ENCODE measurements around the gene BASP1. TPM values are rescaled to one million over a fixed set of nuclear protein-coding genes. Genes with fewer than 3 reads are reported as not detected.
"Not testable (repeated sequence)": the region's sequence is repeated elsewhere in the genome, so short reads cannot be mapped to it uniquely, and the experiment has no call there.

BASP1 gene
- total RNA-seq, 1 experiment from 2014 or later: 124 TPM

- DNase-seq (ENCODE audit: low read depth): no peak
Observed at GRCh38 chr5:17255471-17256021, 38.1 kb downstream of the BASP1 start.

DNA sequence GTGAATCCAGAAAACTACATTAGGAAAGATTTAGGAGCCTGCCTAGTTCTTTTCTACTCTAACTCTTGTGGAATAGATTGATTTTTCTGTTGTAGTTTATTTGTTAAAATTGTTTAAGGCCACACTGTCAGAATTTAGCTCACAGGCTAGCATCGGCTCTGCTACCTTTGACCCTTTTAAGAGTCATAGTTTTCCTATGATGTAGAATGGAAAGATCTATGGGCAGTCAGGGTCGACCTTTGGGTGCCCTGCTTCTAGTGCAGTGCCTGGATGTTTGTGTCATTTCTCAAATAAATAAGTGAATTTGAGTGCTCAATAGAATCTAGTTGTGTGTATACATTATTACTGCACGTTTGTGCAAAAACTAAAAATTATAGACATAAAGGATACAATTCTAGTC lies 38.7 kb downstream of the BASP1 start:
- DNase-seq (ENCODE audit: low read depth): no peak

GRCh38 chr5:17256839-17257238 lies 39.4 kb downstream of the BASP1 start:
- no peak for DNase-seq (ENCODE audit: low read depth)

GRCh38 chr5:17257705-17258273 lies 40.4 kb downstream of the BASP1 start:
- DNase-seq (ENCODE audit: low read depth): no peak

DNA sequence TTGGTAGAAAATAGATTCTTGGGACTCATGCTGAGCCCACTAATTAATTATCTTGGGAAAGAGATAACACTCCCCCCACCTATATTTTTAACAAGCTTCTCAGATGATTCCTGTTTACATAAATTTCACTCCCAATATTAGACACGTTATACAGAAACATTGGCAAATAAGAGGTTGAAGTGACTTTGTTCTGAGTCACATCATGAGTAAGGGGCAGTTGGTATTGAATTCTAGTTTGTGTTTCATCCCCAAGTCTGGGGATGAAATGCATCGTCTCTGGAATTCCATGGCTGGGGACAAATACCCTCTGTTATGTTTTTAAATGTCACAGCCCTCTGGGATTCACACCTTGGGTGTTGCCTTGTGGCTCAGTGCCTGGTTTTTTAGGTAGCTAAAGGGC lies 41.0 kb downstream of the BASP1 start:
- no peak for DNase-seq (ENCODE audit: low read depth)

DNA sequence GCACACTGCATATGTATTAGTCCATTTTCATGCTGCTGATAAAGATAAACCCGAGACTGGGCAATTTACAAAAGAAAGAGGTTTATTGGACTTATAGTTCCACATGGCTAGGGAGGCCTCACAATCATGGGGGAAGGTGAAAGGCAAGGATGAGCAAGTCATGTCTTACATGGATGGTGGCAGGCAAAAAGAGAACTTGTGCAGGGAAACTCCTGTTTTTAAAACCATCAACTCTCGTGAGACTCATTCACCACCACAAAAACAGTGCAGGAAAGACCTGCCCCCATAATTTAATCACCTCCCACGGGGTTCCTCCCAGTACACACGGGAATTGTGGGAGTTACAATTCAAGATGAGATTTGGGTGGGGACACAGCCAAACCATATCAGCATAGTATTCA lies 41.6 kb downstream of the BASP1 start:
- not testable (repeated sequence) for DNase-seq (ENCODE audit: low read depth)

DNA sequence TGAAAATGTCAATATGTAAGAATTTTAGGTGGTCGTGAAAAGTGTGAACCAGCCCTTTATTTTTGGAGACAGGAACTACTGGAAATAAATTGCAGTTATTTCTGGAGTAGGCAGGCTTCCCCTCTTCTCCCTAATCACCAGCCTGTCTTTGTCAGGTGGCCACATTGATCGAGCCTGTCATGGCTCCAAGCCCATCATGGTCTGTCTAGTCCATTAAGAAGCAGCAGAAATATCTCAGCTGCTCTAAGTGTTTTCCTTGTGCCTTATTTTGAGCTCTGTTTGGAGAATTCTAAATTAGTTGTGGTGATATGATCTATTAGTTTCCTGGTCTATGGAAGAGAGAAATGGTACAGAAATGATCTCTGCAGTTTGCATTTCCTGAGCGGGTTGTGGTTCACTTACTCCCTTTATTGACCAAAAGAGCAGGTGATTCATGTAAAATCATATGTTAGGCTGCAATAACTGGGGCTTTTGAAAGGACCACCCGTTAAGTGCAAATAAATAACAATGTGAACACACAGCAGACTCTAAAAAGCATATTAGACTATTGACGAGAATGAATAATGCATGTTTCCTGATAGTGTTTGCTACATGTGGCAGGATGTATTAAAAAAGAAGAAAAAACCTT lies 42.3 kb downstream of the BASP1 start:
- no peak for DNase-seq (ENCODE audit: low read depth)

DNA sequence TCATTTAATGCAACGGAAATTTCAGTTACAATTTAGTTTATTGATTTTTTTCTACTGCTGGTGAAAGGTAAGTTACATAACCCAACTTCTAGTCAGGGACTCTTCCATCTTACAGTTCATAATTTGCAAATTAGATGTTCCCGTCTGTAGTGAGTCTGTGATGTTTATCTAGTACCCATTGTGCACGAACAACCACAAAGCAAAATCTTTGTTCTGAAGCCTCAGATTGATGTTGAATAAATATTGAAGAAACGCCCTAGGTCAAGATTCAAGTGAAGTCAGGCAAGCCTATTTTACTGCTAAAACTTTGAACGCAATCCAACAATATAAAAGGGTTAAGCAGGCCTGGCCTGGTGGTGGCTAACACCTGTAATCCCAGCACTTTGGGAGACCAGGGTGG lies 43.1 kb downstream of the BASP1 start:
- no peak for DNase-seq (ENCODE audit: low read depth)

- DNase-seq (ENCODE audit: low read depth): no peak
Observed at GRCh38 chr5:17261075-17261474, 43.6 kb downstream of the BASP1 start.

DNA sequence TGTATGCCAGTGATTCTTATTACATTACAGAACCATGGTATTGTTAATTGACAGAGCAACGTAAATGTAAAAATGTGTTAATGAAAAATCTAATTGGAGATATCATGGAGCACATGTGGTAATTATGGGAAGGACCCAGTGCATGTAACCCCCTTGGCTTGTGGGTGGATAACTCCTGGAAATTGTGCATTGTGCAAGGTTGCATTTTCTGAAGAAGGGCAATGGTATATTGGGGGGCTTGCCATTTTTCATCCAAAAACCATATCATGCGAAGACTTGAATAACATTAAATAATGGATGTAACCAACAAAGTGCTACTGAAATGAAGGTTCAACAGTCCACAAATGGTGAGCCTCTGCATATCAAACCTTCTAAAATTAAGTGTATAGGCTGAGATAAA lies 47.6 kb downstream of the BASP1 start:
- no peak for DNase-seq (ENCODE audit: low read depth)

DNA sequence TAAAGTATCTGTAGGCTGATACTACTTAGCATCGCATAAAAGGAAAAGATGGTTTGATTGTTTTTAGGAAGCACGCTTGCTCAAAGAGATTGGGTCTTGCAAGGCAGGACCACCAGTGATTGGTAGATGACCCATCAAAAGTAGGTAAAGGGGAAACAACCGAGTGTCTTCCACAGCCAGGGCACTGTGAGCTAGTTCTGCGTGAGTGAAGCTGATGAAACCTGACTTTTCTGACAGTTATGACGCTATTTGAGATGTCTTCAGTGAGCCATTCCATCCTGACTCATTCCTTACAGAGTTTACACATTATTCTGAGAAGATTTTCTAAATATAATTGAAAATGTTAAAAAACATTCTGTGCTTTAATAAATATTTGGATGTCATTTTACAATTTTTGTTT lies 49.7 kb downstream of the BASP1 start:
- peak; percentile 37 for DNase-seq (ENCODE audit: low read depth)

DNA sequence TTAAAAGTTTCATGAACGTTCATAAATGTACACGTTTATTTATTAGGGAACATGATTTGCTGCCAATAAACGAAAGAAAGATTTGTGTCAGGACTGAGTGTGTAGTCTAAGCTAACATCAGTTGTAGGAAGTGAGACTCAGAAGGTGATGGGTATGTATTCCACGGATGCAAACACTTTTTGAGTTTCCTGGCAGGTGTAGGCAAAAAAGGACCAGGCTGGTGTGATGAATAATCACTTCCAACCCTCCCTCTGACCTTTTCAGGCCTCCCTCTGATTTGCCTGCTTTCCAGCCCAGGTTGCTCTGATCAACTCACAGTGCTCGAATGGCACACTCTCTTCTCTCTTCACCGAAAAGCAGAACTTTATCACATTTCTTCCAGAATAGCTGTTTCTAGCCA lies 51.8 kb downstream of the BASP1 start:
- no peak for DNase-seq (ENCODE audit: low read depth)

GRCh38 chr5:17272111-17272510 lies 54.7 kb downstream of the BASP1 start:
- DNase-seq (ENCODE audit: low read depth): no peak

- DNase-seq (ENCODE audit: low read depth): no peak
Observed at GRCh38 chr5:17275289-17276158, 58.1 kb downstream of the BASP1 start.

DNA sequence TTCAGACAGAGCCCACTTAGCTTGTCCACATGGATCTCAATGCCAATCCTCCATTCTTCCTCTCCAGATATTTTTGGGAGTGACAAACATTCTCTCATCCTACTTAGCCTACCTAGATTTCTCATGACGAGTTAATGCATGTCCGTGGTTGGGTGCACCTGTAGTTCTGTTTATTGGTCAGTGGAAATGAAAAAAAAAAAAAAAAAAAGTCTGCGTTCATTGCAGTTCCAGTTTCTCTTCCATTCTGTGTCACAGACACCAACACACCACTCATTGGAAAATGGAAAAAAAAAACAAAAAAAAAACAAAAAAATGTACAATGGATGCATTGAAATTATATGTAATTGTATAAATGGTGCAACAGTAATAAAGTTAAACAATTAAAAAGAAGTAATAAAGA lies 59.0 kb downstream of the BASP1 start:
- no peak for DNase-seq (ENCODE audit: low read depth)

- DNase-seq (ENCODE audit: low read depth): no peak
Observed at GRCh38 chr5:17277907-17278306, 60.5 kb downstream of the BASP1 start.

DNA sequence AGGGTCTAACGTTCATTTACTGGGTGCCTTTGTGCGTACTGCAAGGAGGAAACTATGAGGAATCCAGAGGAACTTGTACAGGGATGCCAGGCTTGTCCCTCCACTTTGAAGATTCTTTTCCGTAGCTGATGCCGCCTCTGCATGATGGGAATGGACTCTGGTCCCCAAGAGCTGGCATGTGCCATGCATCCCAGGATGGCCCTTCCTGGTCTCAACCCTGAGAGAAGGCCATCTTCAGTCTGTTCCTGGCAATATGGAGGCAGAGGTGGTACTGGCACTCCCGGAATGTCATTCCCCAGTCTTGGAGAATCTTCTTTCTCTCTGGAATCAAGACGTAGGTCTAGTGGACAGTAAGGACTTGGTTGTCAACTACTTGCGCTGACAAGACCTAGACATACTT lies 61.5 kb downstream of the BASP1 start:
- no peak for DNase-seq (ENCODE audit: low read depth)

- DNase-seq (ENCODE audit: low read depth): no peak
Observed at GRCh38 chr5:17279487-17279886, 62.1 kb downstream of the BASP1 start.

DNA sequence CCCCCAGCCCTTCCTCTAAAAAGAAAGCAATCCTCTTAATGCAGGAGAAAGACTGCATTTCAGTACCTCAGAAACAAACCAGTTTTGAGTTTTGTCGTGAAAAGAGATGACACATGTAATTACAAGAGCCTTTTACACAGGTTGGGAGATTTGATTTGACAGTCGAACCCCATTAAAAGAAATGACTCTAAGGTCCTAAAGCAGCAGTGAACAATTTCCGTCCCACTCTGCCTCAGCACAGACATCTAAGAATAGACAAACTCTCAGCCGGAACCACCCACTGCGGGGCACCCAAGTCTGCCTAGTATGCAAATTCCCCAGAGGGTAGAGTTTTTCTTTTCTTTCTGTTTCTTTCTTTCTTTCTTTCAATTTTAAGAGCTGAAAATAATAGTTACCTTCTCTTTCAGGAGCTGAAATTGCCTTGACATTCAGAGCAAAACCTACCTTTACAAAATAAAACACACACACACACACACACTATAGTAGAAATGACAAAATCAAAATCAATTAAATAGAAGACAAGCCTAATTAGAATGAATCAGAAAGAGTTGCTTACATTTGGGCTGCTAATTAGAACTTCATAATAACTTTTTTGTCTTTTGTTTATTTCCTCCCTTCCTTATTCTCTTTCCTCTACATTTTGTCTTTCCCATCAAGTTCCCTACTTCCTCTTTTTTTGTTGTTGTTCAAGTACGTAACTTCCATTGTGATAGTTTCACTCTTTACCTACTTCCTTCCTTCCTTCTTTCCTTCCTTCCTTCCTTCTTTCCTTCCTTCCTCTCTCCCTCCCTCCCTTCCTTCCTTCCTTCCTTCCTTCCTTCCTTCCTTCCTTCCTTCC lies 65.1 kb downstream of the BASP1 start:
- peak; percentile 22 for DNase-seq (ENCODE audit: low read depth)

DNA sequence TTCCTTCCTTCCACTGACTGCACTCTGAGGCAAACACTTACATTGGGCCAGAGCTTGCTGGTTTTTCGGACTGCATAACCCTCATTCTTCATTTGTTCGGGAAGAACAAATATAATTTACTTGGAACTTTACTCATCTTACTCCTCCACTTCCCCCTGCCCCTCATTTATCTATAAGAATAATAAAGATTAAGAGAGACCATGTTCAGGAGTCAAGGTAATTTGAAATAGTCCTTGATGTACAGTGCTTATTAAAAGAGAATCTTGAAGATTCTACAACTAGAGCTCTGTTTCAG lies 65.6 kb downstream of the BASP1 start:
- no peak for DNase-seq (ENCODE audit: low read depth)

- no peak for DNase-seq (ENCODE audit: low read depth)
Observed at GRCh38 chr5:17287501-17288155, 70.2 kb downstream of the BASP1 start.

- DNase-seq (ENCODE audit: low read depth): no peak
Observed at GRCh38 chr5:17288570-17288969, 71.1 kb downstream of the BASP1 start.

Data from Daoy (cell line).